Kidney (tissue), 14 donors: ENCODE results near the gene SH3BP4. TPM values are rescaled to one million over a fixed set of nuclear protein-coding genes. Genes with fewer than 3 reads are reported as not detected.

Source experiments
- DNase-seq, 5 donors: peaks; one replicate each; pipeline ENCODE4 v3.0.0-alpha.2; 2013 to 2020
- FAIRE-seq: peaks from 2 replicates; lab custom pipeline; 2012; peaks lifted over from hg19 to GRCh38; lab: Jason Lieb, UNC
- H3K27ac ChIP-seq, 2 donors: one replicate each; pipeline ENCODE4 v1.7.0; 2013; ENCODE audit warnings: low read depth in 2 of 2, low read length in 2 of 2, inconsistent platforms in 1 of 2
- H3K27me3 ChIP-seq: one replicate; pipeline ENCODE4 v1.7.1; 2013; ENCODE audit warnings: low read length, inconsistent platforms; ENCODE audit not compliant: control insufficient read depth, insufficient read depth
- H3K36me3 ChIP-seq, 3 donors: one replicate each; pipeline versions ENCODE4 v1.7.0 to v1.7.1; 2013; ENCODE audit warnings: low read length in 3 of 3, control low read depth in 1 of 3, inconsistent platforms in 1 of 3; ENCODE audit not compliant: insufficient read depth in 3 of 3, control insufficient read depth in 2 of 3
- H3K4me1 ChIP-seq, 3 donors: one replicate each; pipeline versions ENCODE4 v1.7.0 to v1.7.1; 2013; ENCODE audit warnings: low read length in 3 of 3, inconsistent platforms in 1 of 3, low read depth in 1 of 3; ENCODE audit not compliant: control insufficient read depth in 2 of 3, insufficient read depth in 2 of 3
- H3K4me3 ChIP-seq, 3 donors: one replicate each; pipeline versions ENCODE4 v1.7.0 to v1.8.1; 2013; ENCODE audit warnings: low read length in 3 of 3, control low read depth in 1 of 3, inconsistent platforms in 1 of 3
- H3K9ac ChIP-seq, 3 donors: one replicate each; pipeline versions ENCODE4 v1.7.0 to v1.7.1; 2013; ENCODE audit warnings: low read length in 3 of 3, control low read depth in 1 of 3, inconsistent platforms in 1 of 3
- H3K9me3 ChIP-seq, 3 donors: one replicate each; pipeline versions ENCODE4 v1.7.0 to v1.7.1; 2013; ENCODE audit warnings: low read length in 3 of 3, control low read depth in 1 of 3, inconsistent platforms in 1 of 3; ENCODE audit not compliant: control insufficient read depth in 2 of 3, insufficient read depth in 1 of 3
- intact Hi-C: fragments of 100-400 bp; cut with DNase I; formaldehyde crosslinking; loops from one replicate; pipeline ENCODE4 v1.11.1; 2022
- polyA plus RNA-seq: library from polyadenylated mRNA; stranded (reverse); fragments of 350-450 nt; fragmentation: Illumina TruSeq; extraction: RNeasy Lipid Tissue Mini Kit (QIAGEN cat#74804); gene quantifications from one replicate; pipeline ENCODE4 v1.2.3, GENCODE V29; 2014; ENCODE audit warnings: low read depth, low replicate concordance; ENCODE audit not compliant: insufficient read depth
- total RNA-seq: library from RNA; stranded (reverse); fragmentation: NEBNext Ultra II Directional; extraction: Animal tissue kit (Norgen Biotek cat#: 25700); gene quantifications from one replicate; pipeline ENCODE4 v1.2.1, GENCODE V29; 2021
- TF ChIP-seq, protein P1 (sequence below): IDR thresholded peaks from 3 replicates; pipeline ENCODE4 v1.5.1; 2012; ENCODE audit warnings: mild to moderate bottlenecking, moderate library complexity, borderline replicate concordance; ENCODE audit not compliant: insufficient read depth; ENCODE audit errors: extremely low read depth
- donor health status: control.
- donor health status: control.
- donor health status: control.
- donor health status: control.
- donor health status: control.
- donor health status: DM: yes; HTN: yes; CAD: no.
- donor health status: Normal renal cell carcinoma (clear cell type).

Gene SH3BP4
- total and polyA plus RNA-seq, 2 donors from 2014 or later, result 20.0 to 52.9 TPM

DNA sequence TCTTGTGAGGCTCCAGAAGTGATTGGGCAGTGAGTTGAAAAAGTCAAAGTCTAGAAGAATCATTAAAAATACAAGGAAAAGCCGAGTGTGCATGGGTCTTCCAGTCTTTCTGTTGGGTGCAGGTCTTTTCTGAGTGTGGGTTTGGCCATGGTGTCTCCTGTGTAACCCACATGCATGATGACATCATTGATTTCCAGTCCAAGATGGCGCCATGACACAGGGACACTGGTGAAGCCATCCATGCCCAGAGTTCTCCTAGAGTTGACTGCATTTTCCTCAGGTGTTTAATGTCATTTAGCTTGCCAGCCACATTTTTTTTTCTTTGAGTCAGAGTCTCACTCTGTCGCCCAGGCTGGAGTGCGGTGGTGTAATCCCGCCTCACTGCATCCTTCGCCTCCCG lies 35.9 kb downstream of the SH3BP4 start:
- Histone ChIP-seq H3K9me3 (no peaks in the 10 kb centered on the region), H3K27ac (no peak overlapping the region), H3K4me3 (no peak overlapping the region), H3K9ac (no peak overlapping the region), H3K36me3 (no peaks in the 10 kb centered on the region), H3K4me1 (peaks cover 0 to 30% (median 12%) of the 10 kb centered on the region in 3 donors), H3K27me3 (no peaks in the 10 kb centered on the region)
- FAIRE-seq (no peak), DNase-seq (peak in 1 of 5 donors; percentile 15)
- intact Hi-C loops, result no loop called here
- TF ChIP-seq, protein P1, sequence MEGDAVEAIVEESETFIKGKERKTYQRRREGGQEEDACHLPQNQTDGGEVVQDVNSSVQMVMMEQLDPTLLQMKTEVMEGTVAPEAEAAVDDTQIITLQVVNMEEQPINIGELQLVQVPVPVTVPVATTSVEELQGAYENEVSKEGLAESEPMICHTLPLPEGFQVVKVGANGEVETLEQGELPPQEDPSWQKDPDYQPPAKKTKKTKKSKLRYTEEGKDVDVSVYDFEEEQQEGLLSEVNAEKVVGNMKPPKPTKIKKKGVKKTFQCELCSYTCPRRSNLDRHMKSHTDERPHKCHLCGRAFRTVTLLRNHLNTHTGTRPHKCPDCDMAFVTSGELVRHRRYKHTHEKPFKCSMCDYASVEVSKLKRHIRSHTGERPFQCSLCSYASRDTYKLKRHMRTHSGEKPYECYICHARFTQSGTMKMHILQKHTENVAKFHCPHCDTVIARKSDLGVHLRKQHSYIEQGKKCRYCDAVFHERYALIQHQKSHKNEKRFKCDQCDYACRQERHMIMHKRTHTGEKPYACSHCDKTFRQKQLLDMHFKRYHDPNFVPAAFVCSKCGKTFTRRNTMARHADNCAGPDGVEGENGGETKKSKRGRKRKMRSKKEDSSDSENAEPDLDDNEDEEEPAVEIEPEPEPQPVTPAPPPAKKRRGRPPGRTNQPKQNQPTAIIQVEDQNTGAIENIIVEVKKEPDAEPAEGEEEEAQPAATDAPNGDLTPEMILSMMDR, result no peak

DNA sequence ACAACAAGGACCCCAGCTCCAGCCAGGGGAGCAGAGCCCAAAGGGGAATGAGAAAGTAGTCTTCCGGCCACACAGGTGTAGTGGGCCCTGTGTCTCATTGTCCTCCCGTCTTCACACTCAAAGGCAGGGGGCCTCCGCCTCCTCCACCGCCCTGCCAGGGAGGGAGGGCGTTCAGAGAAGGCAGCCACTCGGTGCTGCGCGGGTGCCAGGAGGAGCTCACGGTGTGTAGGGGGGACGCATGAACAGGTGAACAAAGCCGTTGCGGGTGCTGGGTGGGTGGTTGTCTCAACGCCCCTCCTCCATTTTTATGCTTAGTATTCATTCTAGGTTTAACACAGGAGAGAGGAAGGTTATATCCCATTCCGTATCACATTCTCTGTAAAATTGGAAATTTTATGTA lies 36.7 kb downstream of the SH3BP4 start:
- FAIRE-seq (no peak), DNase-seq (no peak)
- intact Hi-C loops, result no loop called here
- no peaks in the 10 kb centered on the region for H3K36me3 ChIP-seq
- H3K27ac ChIP-seq, result no peak overlapping the region
- H3K4me1 ChIP-seq, result peaks cover 0 to 23% (median 12%) of the 10 kb centered on the region in 3 donors
- H3K9me3 ChIP-seq, result no peaks in the 10 kb centered on the region
- no peak overlapping the region for H3K9ac ChIP-seq
- H3K4me3 ChIP-seq, result no peak overlapping the region
- no peaks in the 10 kb centered on the region for H3K27me3 ChIP-seq
- TF ChIP-seq, protein P1, result no peak

DNA sequence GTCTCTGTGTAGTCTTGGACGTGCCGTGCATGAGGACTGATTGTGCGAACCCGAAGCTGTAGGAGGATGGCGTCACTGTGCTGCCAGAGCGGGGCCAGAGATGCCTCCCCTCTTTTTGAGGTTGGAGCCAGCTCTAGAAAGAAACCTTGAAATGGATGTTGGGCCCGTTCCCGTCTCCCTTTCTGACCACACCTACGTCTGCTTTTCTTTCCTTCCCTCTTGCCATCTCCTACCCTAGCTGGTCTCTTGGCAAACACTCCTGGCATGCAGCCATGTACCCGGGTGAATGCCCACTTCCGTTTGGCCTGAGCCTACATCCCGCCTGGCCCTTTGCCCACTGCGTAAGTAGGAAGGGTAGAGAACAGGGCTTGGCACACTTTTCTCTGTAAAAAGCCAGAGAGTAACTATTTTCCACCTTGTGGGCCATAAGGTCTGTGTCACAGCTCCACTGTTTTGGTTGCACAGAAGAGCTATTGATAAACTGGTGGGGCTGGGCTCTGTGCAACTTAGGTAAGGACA lies 37.4 kb downstream of the SH3BP4 start:
- TF ChIP-seq, protein P1, result no peak
- Histone ChIP-seq H3K9me3 (no peaks in the 10 kb centered on the region), H3K9ac (no peak overlapping the region), H3K27me3 (no peaks in the 10 kb centered on the region), H3K36me3 (no peaks in the 10 kb centered on the region), H3K27ac (peak overlapping the region in 1 of 2 donors; percentile 48), H3K4me1 (peaks cover 0 to 16% (median 9%) of the 10 kb centered on the region in 3 donors), H3K4me3 (peak overlapping the region in 1 of 3 donors; percentile 25)
- intact Hi-C loops, result no loop called here
- DNase-seq (peak in 1 of 5 donors; percentile 96), FAIRE-seq (no peak)

DNA sequence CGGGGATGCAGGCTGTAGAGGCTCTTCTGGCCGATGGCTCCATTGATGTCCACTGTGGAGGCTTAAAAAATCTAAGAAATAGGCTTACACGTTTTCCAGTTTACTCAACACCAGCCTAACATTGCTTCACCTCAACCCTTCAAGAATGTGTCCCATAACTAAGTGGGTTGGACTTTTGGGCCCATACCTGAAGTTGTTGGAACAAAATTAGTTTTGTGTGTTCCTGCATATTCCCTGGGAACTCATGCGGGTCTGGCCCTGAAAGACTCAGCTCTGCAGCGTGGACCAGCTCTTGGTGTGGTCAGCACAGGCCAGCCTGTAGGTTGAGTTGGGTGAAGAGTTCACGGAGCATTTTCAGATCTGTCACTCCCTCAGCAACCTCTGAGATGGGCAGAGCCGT lies 38.5 kb downstream of the SH3BP4 start:
- H3K4me3 ChIP-seq, result no peak overlapping the region
- H3K27ac ChIP-seq, result no peak overlapping the region
- FAIRE-seq (no peak), DNase-seq (peak in 1 of 5 donors; percentile 43)
- no peak overlapping the region for H3K9ac ChIP-seq
- no peaks in the 10 kb centered on the region for H3K9me3 ChIP-seq
- TF ChIP-seq, protein P1, result no peak
- intact Hi-C loops, result no loop called here
- H3K4me1 ChIP-seq, result peaks cover 0 to 14% (median 9%) of the 10 kb centered on the region in 3 donors
- H3K27me3 ChIP-seq, result no peaks in the 10 kb centered on the region
- no peaks in the 10 kb centered on the region for H3K36me3 ChIP-seq
